ENCODE measurements around the gene PRDM15. TPM values are rescaled to one million over a fixed set of nuclear protein-coding genes. Genes with fewer than 3 reads are reported as not detected.

Gene PRDM15
- total RNA-seq, 2 experiments from 2014 or later, result 19.7 to 30.2 TPM

DNA sequence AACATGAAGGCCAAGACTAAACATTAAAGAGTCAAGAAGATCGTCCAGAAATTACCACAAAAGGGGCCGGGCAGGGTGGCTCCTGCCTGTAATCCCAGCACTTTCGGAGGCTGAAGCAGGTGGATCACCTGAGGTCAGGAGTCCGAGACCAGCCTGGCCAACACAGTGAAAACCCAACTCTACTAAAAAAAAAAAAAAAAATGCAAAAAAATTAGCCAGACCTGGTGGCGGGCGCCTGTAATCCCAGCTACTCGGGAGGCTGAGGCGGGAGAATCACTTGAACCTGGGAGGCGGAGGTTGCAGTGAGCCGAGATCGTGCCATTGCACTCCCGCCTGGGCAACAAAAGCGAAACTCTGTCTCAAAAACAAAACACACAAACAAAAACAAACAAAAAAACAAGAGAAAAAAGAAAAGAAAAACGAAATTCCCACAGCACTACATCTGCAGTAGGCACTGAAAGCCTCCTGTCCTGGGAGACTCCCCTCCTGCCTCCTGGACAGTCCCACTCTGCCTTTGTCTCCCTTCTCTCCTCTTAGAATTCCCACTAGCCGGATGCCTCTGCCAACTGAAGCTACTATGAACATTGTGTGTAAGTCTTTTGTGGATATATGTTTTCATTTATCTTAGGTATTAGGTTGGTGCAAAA, 94.6 kb downstream of the PRDM15 start:
- no peaks in the 10 kb centered on the region for H3K9me3 ChIP-seq (ENCODE audit: low read length)
- H3K4me2 ChIP-seq (ENCODE audit: low read length), result no peak overlapping the region
- H3K4me3 ChIP-seq (ENCODE audit: low read depth, low read length, poor library complexity, severe bottlenecking), result no peak overlapping the region
- no peaks in the 10 kb centered on the region for H3K4me1 ChIP-seq (ENCODE audit: insufficient read depth, low read length, poor library complexity, severe bottlenecking)
- H3K79me2 ChIP-seq (ENCODE audit: insufficient read depth, low read depth, low read length), result no peaks in the 10 kb centered on the region
- DNase-seq (ENCODE audit: low spot score), result no peak
- CTCF ChIA-PET (ENCODE audit: unreplicated experiment), result no interaction called here
- no peaks in the 10 kb centered on the region for H4K20me1 ChIP-seq (ENCODE audit: insufficient read depth, low read length)
- no peak for TF ChIP-seq EZH2phosphoT487 (IDR thresholded peaks at IDR 0.05; ENCODE audit: borderline replicate concordance, low read depth, low read length)
- TF ChIP-seq CTCF (conservative IDR thresholded peaks at IDR 0.05; ENCODE audit: low read length), result no peak
- H3K9me2 ChIP-seq (ENCODE audit: insufficient read depth, low read length), result no peaks in the 10 kb centered on the region
- POLR2A ChIA-PET, result no interaction called here
- intact Hi-C loops (cut with micrococcal nuclease; ENCODE audit: unreplicated experiment), result no loop called here
- BruUV-seq (replicated peaks), result no TSS peak
- H3K36me3 ChIP-seq (ENCODE audit: insufficient read depth, low read length), result no peaks in the 10 kb centered on the region
- H3K27ac ChIP-seq (ENCODE audit: low read depth, low read length, poor library complexity, severe bottlenecking), result no peak overlapping the region
- no peak overlapping the region for H2AFZ ChIP-seq (ENCODE audit: low read length)

- ChIA-PET POLR2A (no interaction called here), CTCF (ENCODE audit: unreplicated experiment) (interaction anchor here (0.5 kb wide), 1 partner anchor 80 kb away, joined by 3 read pairs; no protein-coding TSS in a partner anchor)
- Histone ChIP-seq H3K4me3 (ENCODE audit: low read depth, low read length, poor library complexity, severe bottlenecking) (no peak overlapping the region), H3K27ac (ENCODE audit: low read depth, low read length, poor library complexity, severe bottlenecking) (no peak overlapping the region), H3K36me3 (ENCODE audit: insufficient read depth, low read length) (no peaks in the 10 kb centered on the region), H3K9me3 (ENCODE audit: low read length) (no peaks in the 10 kb centered on the region), H3K4me1 (ENCODE audit: insufficient read depth, low read length, poor library complexity, severe bottlenecking) (no peaks in the 10 kb centered on the region), H3K9me2 (ENCODE audit: insufficient read depth, low read length) (no peaks in the 10 kb centered on the region), H2AFZ (ENCODE audit: low read length) (no peak overlapping the region), H4K20me1 (ENCODE audit: insufficient read depth, low read length) (no peaks in the 10 kb centered on the region), H3K4me2 (ENCODE audit: low read length) (no peak overlapping the region), H3K79me2 (ENCODE audit: insufficient read depth, low read depth, low read length) (no peaks in the 10 kb centered on the region)
- no peak for DNase-seq (ENCODE audit: low spot score)
- intact Hi-C loops (cut with micrococcal nuclease; ENCODE audit: unreplicated experiment), result no loop called here
- TF ChIP-seq CTCF (conservative IDR thresholded peaks at IDR 0.05; ENCODE audit: low read length) (no peak), EZH2phosphoT487 (IDR thresholded peaks at IDR 0.05; ENCODE audit: borderline replicate concordance, low read depth, low read length) (no peak)
- no TSS peak for BruUV-seq (replicated peaks)
Measured at GRCh38 chr21:41783476-41784180, 95.5 kb downstream of the PRDM15 start.

DNA sequence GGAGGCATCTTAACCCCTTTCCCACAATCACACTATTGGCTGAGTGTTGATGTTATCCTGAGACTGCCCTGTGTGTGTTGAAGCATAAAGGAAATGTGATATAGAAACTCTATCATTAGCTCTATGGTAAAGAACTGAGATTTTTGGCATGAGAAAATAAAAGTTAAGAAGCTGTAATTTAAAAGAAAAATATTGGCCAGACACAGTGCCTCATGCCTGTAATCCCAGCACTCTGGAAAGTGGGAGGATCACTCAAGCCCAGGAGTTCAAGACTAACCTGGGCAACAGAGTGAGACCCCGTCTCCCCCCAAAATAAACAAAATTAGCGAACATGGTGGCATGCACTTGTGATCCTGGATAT, 98.1 kb downstream of the PRDM15 start:
- Histone ChIP-seq H3K4me1 (ENCODE audit: insufficient read depth, low read length, poor library complexity, severe bottlenecking) (no peaks in the 10 kb centered on the region), H3K36me3 (ENCODE audit: insufficient read depth, low read length) (no peaks in the 10 kb centered on the region), H3K9me2 (ENCODE audit: insufficient read depth, low read length) (no peaks in the 10 kb centered on the region), H3K27ac (ENCODE audit: low read depth, low read length, poor library complexity, severe bottlenecking) (no peak overlapping the region), H3K4me3 (ENCODE audit: low read depth, low read length, poor library complexity, severe bottlenecking) (no peak overlapping the region), H3K4me2 (ENCODE audit: low read length) (no peak overlapping the region), H3K9me3 (ENCODE audit: low read length) (no peaks in the 10 kb centered on the region), H4K20me1 (ENCODE audit: insufficient read depth, low read length) (no peaks in the 10 kb centered on the region), H3K79me2 (ENCODE audit: insufficient read depth, low read depth, low read length) (no peaks in the 10 kb centered on the region), H2AFZ (ENCODE audit: low read length) (no peak overlapping the region)
- intact Hi-C loops (cut with micrococcal nuclease; ENCODE audit: unreplicated experiment), result no loop called here
- ChIA-PET POLR2A (no interaction called here), CTCF (ENCODE audit: unreplicated experiment) (no interaction called here)
- no peak for TF ChIP-seq CTCF (conservative IDR thresholded peaks at IDR 0.05; ENCODE audit: low read length)
- no peak for TF ChIP-seq EZH2phosphoT487 (IDR thresholded peaks at IDR 0.05; ENCODE audit: borderline replicate concordance, low read depth, low read length)
- no peak for DNase-seq (ENCODE audit: low spot score)
- no TSS peak for BruUV-seq (replicated peaks)
